K562 (cell line): Measurements from ENCODE around the gene ATP5ME. TPM values are rescaled to one million over a fixed set of nuclear protein-coding genes. Genes with fewer than 3 reads are reported as not detected.

Experiments
- polyA plus RNA-seq, 8 experiments: library from polyadenylated mRNA; depleted of rRNA in 4 of 8; stranded (reverse) in 5 of 8; unstranded in 3 of 8; fragments of >200 nt; fragmentation: Nextera tagmentation in 2 of 8; fragmentation: Illumina TruSeq in 1 of 8; extraction: Ambion mirVana in 2 of 8; extraction: Trizol in 1 of 8; gene quantifications; 2 replicates each; pipeline versions ENCODE4 v1.2.1 to v1.2.3, GENCODE V29; 2011 to 2014; ENCODE audit warnings: inconsistent platforms in 1 of 8, missing spikeins in 1 of 8
- total RNA-seq, 7 experiments: library from RNA; depleted of rRNA in 6 of 7; stranded (reverse); fragments of >200 nt in 6 of 7; fragmentation: Illumina TruSeq in 2 of 7; extraction: Trizol in 2 of 7; gene quantifications; 2 replicates each; pipeline versions ENCODE4 v1.2.1 to v1.2.3, GENCODE V29; 2011 to 2021; ENCODE audit warnings: low replicate concordance in 1 of 7
- TF ChIP-seq, protein P1 (sequence below): fragments of 200-600 bp; sonication (generic); IDR thresholded peaks from one replicate; pipeline ENCODE4 v1.6.1; 2012; ENCODE audit warnings: mild to moderate bottlenecking, low read depth, low read length, inconsistent platforms

Gene ATP5ME
- total and polyA plus RNA-seq, 9 of the 15 experiments (the other 6 are each of a cell fraction or from before 2014, with no cell fraction given): 509 to 2,480 (median 887) TPM

DNA sequence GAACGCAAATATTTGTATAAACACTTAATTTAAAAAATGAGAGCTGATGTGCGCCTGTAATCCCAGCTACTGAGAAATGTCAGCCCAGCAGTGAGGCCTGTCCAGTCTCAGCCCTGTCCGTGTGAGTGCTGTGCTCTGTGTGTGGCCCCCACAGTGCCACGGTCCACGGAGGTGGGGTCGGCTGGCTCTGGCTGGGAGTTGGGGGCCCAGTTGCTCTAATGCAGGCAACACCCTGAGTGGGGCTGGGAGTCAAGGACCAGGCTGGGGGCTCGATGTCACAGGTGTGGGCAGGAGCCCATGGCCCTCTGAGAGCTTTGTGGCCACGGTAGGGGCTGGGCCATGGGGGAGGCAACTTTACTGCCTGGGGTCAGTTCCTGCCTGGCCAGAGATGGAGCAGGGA, 44.4 kb upstream of the ATP5ME start (continued):
- TF ChIP-seq, protein P1, sequence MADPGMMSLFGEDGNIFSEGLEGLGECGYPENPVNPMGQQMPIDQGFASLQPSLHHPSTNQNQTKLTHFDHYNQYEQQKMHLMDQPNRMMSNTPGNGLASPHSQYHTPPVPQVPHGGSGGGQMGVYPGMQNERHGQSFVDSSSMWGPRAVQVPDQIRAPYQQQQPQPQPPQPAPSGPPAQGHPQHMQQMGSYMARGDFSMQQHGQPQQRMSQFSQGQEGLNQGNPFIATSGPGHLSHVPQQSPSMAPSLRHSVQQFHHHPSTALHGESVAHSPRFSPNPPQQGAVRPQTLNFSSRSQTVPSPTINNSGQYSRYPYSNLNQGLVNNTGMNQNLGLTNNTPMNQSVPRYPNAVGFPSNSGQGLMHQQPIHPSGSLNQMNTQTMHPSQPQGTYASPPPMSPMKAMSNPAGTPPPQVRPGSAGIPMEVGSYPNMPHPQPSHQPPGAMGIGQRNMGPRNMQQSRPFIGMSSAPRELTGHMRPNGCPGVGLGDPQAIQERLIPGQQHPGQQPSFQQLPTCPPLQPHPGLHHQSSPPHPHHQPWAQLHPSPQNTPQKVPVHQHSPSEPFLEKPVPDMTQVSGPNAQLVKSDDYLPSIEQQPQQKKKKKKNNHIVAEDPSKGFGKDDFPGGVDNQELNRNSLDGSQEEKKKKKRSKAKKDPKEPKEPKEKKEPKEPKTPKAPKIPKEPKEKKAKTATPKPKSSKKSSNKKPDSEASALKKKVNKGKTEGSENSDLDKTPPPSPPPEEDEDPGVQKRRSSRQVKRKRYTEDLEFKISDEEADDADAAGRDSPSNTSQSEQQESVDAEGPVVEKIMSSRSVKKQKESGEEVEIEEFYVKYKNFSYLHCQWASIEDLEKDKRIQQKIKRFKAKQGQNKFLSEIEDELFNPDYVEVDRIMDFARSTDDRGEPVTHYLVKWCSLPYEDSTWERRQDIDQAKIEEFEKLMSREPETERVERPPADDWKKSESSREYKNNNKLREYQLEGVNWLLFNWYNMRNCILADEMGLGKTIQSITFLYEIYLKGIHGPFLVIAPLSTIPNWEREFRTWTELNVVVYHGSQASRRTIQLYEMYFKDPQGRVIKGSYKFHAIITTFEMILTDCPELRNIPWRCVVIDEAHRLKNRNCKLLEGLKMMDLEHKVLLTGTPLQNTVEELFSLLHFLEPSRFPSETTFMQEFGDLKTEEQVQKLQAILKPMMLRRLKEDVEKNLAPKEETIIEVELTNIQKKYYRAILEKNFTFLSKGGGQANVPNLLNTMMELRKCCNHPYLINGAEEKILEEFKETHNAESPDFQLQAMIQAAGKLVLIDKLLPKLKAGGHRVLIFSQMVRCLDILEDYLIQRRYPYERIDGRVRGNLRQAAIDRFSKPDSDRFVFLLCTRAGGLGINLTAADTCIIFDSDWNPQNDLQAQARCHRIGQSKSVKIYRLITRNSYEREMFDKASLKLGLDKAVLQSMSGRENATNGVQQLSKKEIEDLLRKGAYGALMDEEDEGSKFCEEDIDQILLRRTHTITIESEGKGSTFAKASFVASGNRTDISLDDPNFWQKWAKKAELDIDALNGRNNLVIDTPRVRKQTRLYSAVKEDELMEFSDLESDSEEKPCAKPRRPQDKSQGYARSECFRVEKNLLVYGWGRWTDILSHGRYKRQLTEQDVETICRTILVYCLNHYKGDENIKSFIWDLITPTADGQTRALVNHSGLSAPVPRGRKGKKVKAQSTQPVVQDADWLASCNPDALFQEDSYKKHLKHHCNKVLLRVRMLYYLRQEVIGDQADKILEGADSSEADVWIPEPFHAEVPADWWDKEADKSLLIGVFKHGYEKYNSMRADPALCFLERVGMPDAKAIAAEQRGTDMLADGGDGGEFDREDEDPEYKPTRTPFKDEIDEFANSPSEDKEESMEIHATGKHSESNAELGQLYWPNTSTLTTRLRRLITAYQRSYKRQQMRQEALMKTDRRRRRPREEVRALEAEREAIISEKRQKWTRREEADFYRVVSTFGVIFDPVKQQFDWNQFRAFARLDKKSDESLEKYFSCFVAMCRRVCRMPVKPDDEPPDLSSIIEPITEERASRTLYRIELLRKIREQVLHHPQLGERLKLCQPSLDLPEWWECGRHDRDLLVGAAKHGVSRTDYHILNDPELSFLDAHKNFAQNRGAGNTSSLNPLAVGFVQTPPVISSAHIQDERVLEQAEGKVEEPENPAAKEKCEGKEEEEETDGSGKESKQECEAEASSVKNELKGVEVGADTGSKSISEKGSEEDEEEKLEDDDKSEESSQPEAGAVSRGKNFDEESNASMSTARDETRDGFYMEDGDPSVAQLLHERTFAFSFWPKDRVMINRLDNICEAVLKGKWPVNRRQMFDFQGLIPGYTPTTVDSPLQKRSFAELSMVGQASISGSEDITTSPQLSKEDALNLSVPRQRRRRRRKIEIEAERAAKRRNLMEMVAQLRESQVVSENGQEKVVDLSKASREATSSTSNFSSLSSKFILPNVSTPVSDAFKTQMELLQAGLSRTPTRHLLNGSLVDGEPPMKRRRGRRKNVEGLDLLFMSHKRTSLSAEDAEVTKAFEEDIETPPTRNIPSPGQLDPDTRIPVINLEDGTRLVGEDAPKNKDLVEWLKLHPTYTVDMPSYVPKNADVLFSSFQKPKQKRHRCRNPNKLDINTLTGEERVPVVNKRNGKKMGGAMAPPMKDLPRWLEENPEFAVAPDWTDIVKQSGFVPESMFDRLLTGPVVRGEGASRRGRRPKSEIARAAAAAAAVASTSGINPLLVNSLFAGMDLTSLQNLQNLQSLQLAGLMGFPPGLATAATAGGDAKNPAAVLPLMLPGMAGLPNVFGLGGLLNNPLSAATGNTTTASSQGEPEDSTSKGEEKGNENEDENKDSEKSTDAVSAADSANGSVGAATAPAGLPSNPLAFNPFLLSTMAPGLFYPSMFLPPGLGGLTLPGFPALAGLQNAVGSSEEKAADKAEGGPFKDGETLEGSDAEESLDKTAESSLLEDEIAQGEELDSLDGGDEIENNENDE: no peak
